ENCODE results near the gene AOPEP.

AOPEP gene

DNA sequence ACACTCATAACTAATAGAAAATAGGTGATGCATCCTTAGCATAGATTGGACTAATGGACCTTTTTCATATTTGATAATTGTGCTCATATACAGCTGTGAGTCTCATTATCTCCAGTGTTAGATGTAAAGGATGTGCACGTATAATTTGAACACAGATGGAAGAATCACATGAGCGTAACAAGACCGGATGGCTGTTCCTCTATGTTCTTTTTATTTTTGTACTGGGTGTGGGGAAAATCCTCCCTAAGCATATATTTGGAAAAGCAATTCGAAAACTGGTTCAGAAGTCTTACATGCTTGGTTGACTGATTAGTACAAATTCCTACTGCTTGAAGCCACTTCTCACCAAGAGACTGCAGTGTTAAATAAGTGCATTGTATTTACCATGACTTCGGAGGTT is 230.2 kb downstream of the AOPEP start:
- TF ChIP-seq ZBTB7A (IDR thresholded peaks at IDR 0.05; ENCODE audit: low read depth) (no peak), CEBPB (IDR thresholded peaks at IDR 0.05) (no peak), TEAD4 (IDR thresholded peaks at IDR 0.05) (no peak), CREB1 (IDR thresholded peaks at IDR 0.05; ENCODE audit: low read depth) (no peak), TAF1 (IDR thresholded peaks at IDR 0.05; ENCODE audit: low read depth) (no peak), RAD21 (IDR thresholded peaks at IDR 0.05; ENCODE audit: low read depth) (no peak), TCF12 (IDR thresholded peaks at IDR 0.05; ENCODE audit: low read depth) (no peak), EP300 (IDR thresholded peaks at IDR 0.05; ENCODE audit: borderline replicate concordance) (no peak), EGR1 (IDR thresholded peaks at IDR 0.05) (no peak), FOXM1 (IDR thresholded peaks at IDR 0.05; ENCODE audit: borderline replicate concordance, low read depth) (no peak), YY1 (IDR thresholded peaks at IDR 0.05; ENCODE audit: low read depth) (no peak), NFIC (IDR thresholded peaks at IDR 0.05) (no peak)
- TF ChIP-seq, protein P1, sequence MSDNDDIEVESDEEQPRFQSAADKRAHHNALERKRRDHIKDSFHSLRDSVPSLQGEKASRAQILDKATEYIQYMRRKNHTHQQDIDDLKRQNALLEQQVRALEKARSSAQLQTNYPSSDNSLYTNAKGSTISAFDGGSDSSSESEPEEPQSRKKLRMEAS (IDR thresholded peaks at IDR 0.05) = no peak
- TF ChIP-seq, protein P2, sequence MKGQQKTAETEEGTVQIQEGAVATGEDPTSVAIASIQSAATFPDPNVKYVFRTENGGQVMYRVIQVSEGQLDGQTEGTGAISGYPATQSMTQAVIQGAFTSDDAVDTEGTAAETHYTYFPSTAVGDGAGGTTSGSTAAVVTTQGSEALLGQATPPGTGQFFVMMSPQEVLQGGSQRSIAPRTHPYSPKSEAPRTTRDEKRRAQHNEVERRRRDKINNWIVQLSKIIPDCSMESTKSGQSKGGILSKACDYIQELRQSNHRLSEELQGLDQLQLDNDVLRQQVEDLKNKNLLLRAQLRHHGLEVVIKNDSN (IDR thresholded peaks at IDR 0.05) = no peak
- TF ChIP-seq, protein P3, sequence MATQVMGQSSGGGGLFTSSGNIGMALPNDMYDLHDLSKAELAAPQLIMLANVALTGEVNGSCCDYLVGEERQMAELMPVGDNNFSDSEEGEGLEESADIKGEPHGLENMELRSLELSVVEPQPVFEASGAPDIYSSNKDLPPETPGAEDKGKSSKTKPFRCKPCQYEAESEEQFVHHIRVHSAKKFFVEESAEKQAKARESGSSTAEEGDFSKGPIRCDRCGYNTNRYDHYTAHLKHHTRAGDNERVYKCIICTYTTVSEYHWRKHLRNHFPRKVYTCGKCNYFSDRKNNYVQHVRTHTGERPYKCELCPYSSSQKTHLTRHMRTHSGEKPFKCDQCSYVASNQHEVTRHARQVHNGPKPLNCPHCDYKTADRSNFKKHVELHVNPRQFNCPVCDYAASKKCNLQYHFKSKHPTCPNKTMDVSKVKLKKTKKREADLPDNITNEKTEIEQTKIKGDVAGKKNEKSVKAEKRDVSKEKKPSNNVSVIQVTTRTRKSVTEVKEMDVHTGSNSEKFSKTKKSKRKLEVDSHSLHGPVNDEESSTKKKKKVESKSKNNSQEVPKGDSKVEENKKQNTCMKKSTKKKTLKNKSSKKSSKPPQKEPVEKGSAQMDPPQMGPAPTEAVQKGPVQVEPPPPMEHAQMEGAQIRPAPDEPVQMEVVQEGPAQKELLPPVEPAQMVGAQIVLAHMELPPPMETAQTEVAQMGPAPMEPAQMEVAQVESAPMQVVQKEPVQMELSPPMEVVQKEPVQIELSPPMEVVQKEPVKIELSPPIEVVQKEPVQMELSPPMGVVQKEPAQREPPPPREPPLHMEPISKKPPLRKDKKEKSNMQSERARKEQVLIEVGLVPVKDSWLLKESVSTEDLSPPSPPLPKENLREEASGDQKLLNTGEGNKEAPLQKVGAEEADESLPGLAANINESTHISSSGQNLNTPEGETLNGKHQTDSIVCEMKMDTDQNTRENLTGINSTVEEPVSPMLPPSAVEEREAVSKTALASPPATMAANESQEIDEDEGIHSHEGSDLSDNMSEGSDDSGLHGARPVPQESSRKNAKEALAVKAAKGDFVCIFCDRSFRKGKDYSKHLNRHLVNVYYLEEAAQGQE (IDR thresholded peaks at IDR 0.05; ENCODE audit: low read depth) = no peak

DNA sequence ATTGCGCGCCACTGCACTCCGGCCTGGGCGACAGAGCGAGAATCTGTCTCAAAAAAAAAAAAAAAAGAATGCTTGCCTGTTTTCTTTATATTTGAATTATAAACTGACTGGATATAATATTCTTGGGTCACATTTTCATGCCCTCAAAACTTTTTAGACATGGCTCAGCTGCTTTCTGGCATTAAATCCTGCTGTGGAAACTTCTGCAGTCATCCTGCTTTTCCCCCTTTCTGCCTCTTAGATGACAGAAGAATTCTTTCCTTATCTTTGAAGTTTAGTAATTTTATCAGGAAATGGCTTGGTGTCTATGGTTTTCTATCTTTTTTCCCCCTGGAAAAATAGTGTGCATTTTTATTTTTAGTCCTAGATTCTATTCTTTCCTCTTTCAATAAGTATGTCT is 234.5 kb downstream of the AOPEP start:
- TF ChIP-seq CREB1 (IDR thresholded peaks at IDR 0.05; ENCODE audit: low read depth) (no peak), ZBTB7A (IDR thresholded peaks at IDR 0.05; ENCODE audit: low read depth) (no peak), CEBPB (IDR thresholded peaks at IDR 0.05) (no peak), FOXM1 (IDR thresholded peaks at IDR 0.05; ENCODE audit: borderline replicate concordance, low read depth) (no peak), EP300 (IDR thresholded peaks at IDR 0.05; ENCODE audit: borderline replicate concordance) (no peak)
- TF ChIP-seq, protein P2 (IDR thresholded peaks at IDR 0.05) = no peak

DNA sequence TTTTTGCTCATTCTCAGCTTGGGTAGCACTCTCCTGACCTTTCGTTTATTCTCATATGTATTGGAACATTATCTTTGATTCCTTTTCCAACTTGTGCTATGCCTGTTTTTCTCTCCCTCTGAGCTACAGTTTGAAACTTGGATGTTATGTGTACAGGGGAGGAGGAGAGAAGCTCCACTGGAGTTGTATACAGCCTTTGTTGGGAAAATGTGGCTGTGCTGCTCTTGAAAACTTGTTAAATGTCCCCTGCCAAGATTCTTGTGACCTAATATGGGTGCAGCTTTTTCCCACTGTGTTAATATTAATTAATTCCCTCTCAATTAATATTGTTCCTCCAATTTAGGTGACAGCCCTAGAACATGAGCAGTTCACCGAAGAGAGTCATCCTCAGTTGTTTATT is 235.4 kb downstream of the AOPEP start:
- TF ChIP-seq FOXM1 (IDR thresholded peaks at IDR 0.05; ENCODE audit: borderline replicate concordance, low read depth) = no peak
- no peak for TF ChIP-seq TAF1 (IDR thresholded peaks at IDR 0.05; ENCODE audit: low read depth)
- TF ChIP-seq NFIC (IDR thresholded peaks at IDR 0.05) = no peak
- TF ChIP-seq TEAD4 (IDR thresholded peaks at IDR 0.05) = no peak
- no peak for TF ChIP-seq CREB1 (IDR thresholded peaks at IDR 0.05; ENCODE audit: low read depth)

DNA sequence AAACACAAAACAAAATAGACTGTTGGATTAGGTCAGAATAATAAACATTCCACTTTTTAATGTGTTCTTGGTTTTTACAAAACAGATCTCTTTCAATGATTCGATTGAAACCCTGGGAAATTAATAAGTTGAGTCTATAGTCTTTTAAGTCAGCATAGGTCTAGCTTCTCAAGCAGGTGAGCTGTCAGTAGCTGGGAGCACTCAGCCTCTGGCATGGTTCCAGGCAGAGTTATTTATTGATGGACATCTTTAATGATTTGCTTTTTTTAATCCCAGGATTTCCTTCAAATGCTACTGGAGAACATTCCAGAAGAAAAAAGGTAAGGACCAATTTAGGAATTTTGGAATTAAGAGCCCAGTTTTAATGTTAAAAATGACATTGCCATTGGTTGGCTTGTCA is 241.0 kb downstream of the AOPEP start:
- TF ChIP-seq EGR1 (IDR thresholded peaks at IDR 0.05) = no peak

DNA sequence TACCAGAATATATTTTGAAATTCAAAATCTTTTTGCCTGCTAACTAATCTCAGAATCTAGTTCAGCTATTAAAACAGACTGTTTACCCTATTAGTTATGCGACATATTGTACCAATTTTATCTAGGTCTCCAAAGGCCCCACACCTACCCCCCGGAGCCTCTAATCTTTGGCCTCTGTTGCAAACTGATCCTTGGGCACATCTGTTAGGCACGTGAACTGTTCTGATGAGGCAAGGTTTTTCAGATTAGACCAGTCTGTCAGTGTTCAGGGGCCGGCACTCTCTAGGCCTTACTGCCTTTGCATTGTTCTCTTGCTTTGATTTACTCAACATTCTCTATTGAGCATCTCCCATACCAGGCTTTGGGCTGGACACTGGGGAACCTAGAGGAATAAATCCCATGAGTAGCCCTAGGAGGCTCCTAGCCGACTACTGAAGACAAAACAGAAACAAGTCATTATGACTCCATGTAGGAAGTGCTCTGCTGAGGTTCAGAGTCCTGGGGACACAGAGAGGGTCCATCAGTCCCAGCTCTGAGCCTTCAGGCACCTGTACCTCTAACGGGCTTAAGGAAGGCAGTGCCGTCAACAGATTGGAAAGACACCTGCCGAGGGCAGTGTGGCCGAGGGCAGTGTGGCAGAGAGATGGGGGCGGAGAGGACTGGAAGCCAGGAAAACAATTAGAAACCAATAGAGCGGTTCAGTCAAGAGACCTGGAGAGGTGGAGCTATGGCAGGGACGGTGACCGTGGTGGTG is 245.1 kb downstream of the AOPEP start:
- TF ChIP-seq, protein P1 (IDR thresholded peaks at IDR 0.05) = peak; percentile 55; the same call in 1 of the 2 replicates
- TF ChIP-seq TAF1 (IDR thresholded peaks at IDR 0.05; ENCODE audit: low read depth) = no peak
- TF ChIP-seq YY1 (IDR thresholded peaks at IDR 0.05; ENCODE audit: low read depth) = no peak
- TF ChIP-seq EP300 (IDR thresholded peaks at IDR 0.05; ENCODE audit: borderline replicate concordance) = no peak
- no peak for TF ChIP-seq CEBPB (IDR thresholded peaks at IDR 0.05)
- TF ChIP-seq EGR1 (IDR thresholded peaks at IDR 0.05) = no peak
- TF ChIP-seq RAD21 (IDR thresholded peaks at IDR 0.05; ENCODE audit: low read depth) = no peak
- 0 out of 2 replicates have a peak, but pooled peaks have one; percentile 3 for TF ChIP-seq ZBTB7A (IDR thresholded peaks at IDR 0.05; ENCODE audit: low read depth)
- no peak for TF ChIP-seq TEAD4 (IDR thresholded peaks at IDR 0.05)
- TF ChIP-seq, protein P3 (IDR thresholded peaks at IDR 0.05; ENCODE audit: low read depth) = no peak
- TF ChIP-seq CREB1 (IDR thresholded peaks at IDR 0.05; ENCODE audit: low read depth) = no peak
- no peak for TF ChIP-seq NFIC (IDR thresholded peaks at IDR 0.05)
- TF ChIP-seq FOXM1 (IDR thresholded peaks at IDR 0.05; ENCODE audit: borderline replicate concordance, low read depth) = no peak
- TF ChIP-seq, protein P2 (IDR thresholded peaks at IDR 0.05) = no peak
- 0 out of 2 replicates have a peak, but pooled peaks have one; percentile 30 for TF ChIP-seq TCF12 (IDR thresholded peaks at IDR 0.05; ENCODE audit: low read depth)
